ENCODE measurements around the gene METTL25.
A peak's percentile ranks its signal among the peaks of the same experiment; 100 is the strongest.

Gene METTL25

DNA sequence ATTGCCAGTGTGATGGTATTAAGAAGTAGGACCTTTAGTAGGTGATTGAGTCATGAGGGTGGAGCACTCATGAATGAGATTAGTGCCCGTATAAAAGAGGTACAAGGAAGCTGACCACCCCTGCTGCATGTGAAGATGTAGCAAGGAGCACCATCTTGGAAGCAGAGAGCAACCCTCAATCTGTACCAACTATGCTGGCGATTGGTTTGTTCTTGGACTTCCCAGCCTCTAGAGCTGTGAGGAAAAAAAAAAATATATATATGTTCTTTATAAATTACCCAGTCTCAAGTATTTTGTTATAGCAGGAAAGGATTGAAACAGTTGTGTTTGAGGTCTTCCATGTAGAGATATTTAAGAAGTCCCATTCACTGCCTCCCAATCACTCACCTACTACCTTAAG lies 16.9 kb downstream of the METTL25 start:
- H3F3A ChIP-seq (ENCODE audit: insufficient read depth), result no peaks in the 10 kb centered on the region
- TF ChIP-seq, protein P1, sequence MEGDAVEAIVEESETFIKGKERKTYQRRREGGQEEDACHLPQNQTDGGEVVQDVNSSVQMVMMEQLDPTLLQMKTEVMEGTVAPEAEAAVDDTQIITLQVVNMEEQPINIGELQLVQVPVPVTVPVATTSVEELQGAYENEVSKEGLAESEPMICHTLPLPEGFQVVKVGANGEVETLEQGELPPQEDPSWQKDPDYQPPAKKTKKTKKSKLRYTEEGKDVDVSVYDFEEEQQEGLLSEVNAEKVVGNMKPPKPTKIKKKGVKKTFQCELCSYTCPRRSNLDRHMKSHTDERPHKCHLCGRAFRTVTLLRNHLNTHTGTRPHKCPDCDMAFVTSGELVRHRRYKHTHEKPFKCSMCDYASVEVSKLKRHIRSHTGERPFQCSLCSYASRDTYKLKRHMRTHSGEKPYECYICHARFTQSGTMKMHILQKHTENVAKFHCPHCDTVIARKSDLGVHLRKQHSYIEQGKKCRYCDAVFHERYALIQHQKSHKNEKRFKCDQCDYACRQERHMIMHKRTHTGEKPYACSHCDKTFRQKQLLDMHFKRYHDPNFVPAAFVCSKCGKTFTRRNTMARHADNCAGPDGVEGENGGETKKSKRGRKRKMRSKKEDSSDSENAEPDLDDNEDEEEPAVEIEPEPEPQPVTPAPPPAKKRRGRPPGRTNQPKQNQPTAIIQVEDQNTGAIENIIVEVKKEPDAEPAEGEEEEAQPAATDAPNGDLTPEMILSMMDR (IDR thresholded peaks at IDR 0.05; ENCODE audit: insufficient read depth, low read length, poor library complexity, severe bottlenecking), result no peak
- TF ChIP-seq EZH2phosphoT487 (conservative IDR thresholded peaks at IDR 0.05; ENCODE audit: low read length), result no peak
- H3K4me2 ChIP-seq (ENCODE audit: low read depth, low read length, poor library complexity, severe bottlenecking), result no peak overlapping the region
- H2AFZ ChIP-seq (ENCODE audit: low read depth, low read length, severe bottlenecking), result no peak overlapping the region
- H3K9ac ChIP-seq (ENCODE audit: low read length), result no peak overlapping the region
- H3K36me3 ChIP-seq (ENCODE audit: low read length), result no peaks in the 10 kb centered on the region; the same call in 1 of the 2 replicates
- H3K27me3 ChIP-seq (ENCODE audit: low read length), result no peaks in the 10 kb centered on the region
- no peak overlapping the region for H3K27ac ChIP-seq (ENCODE audit: low read depth, low read length)
- H4K20me1 ChIP-seq (ENCODE audit: low read depth, low read length), result no peaks in the 10 kb centered on the region
- H3K9me3 ChIP-seq (ENCODE audit: insufficient read depth, low read length), result peaks cover 6% of the 10 kb centered on the region; the same call in 1 of the 2 replicates
- no peaks in the 10 kb centered on the region for H3K9me2 ChIP-seq (replicated peaks; ENCODE audit: insufficient read depth, low read length)
- H3K79me2 ChIP-seq (ENCODE audit: insufficient read depth, low read length), result no peaks in the 10 kb centered on the region
- no peak overlapping the region for H3K4me3 ChIP-seq (ENCODE audit: insufficient read depth, low read length, poor library complexity, severe bottlenecking)

DNA sequence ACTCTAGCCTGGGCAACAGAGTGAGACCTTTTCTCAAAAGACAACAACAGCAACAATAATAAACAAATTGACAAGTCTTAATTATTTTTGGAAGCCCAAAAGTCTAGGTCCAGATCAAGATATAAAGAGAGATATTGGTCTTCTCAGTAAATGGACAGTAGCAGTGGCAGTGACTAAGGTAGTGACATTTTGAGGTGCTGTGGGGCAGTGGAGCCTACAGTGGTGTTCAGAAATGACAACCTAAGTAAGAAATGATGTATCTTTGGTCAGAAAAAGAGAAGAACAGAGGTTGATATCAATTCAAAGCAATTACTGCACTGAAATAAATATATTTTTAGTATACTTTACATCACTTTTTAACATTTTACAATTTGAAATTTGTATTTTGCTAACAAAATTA lies 20.7 kb downstream of the METTL25 start:
- Histone ChIP-seq H3K9me3 (ENCODE audit: insufficient read depth, low read length) (peaks cover 5% of the 10 kb centered on the region; the same call in 1 of the 2 replicates), H4K20me1 (ENCODE audit: low read depth, low read length) (no peaks in the 10 kb centered on the region), H3K9me2 (replicated peaks; ENCODE audit: insufficient read depth, low read length) (no peaks in the 10 kb centered on the region), H3K27ac (ENCODE audit: low read depth, low read length) (no peak overlapping the region), H3K36me3 (ENCODE audit: low read length) (no peaks in the 10 kb centered on the region; the same call in 1 of the 2 replicates), H3K4me3 (ENCODE audit: insufficient read depth, low read length, poor library complexity, severe bottlenecking) (no peak overlapping the region), H3K27me3 (ENCODE audit: low read length) (no peaks in the 10 kb centered on the region), H3K9ac (ENCODE audit: low read length) (no peak overlapping the region), H2AFZ (ENCODE audit: low read depth, low read length, severe bottlenecking) (no peak overlapping the region), H3F3A (ENCODE audit: insufficient read depth) (no peaks in the 10 kb centered on the region), H3K4me2 (ENCODE audit: low read depth, low read length, poor library complexity, severe bottlenecking) (no peak overlapping the region), H3K79me2 (ENCODE audit: insufficient read depth, low read length) (no peaks in the 10 kb centered on the region)
- TF ChIP-seq EZH2phosphoT487 (conservative IDR thresholded peaks at IDR 0.05; ENCODE audit: low read length), result no peak
- TF ChIP-seq, protein P1 (IDR thresholded peaks at IDR 0.05; ENCODE audit: insufficient read depth, low read length, poor library complexity, severe bottlenecking), result no peak

DNA sequence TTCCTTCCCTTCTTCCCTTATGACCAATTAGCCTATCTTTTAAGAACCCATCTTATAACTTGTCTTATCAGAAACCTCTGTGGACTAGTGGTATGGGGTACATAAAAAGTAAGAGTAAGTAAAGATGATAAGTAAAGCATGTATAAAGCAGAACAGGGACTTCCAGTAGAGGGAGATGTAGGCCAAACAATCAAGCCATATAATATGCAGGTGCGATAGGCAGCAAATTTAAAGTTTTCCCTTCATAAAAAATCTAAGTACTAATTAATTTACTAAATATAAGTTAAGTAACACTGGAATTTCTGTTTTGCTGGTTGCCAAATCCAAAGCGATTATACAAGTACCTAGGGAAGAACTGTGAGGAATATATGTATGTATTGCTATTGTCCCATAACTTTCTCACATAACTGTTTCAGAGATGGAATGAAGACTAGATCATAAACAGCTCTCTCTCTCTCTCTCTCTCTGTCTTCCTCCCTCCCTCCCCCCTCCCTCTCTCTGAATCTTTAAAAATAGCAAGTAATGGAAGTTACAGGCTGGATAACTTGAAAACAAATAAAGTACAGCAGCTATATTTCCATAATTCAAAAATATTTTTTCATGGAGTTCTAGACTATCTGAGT lies 25.7 kb downstream of the METTL25 start:
- no peak overlapping the region for H3K27ac ChIP-seq (ENCODE audit: low read depth, low read length)
- no peak overlapping the region for H3K4me2 ChIP-seq (ENCODE audit: low read depth, low read length, poor library complexity, severe bottlenecking)
- no peaks in the 10 kb centered on the region for H3K79me2 ChIP-seq (ENCODE audit: insufficient read depth, low read length)
- no peaks in the 10 kb centered on the region for H3K27me3 ChIP-seq (ENCODE audit: low read length)
- H3K9me3 ChIP-seq (ENCODE audit: insufficient read depth, low read length), result no peaks in the 10 kb centered on the region
- TF ChIP-seq, protein P1 (IDR thresholded peaks at IDR 0.05; ENCODE audit: insufficient read depth, low read length, poor library complexity, severe bottlenecking), result peak; percentile 62
- TF ChIP-seq EZH2phosphoT487 (conservative IDR thresholded peaks at IDR 0.05; ENCODE audit: low read length), result no peak
- no peak overlapping the region for H2AFZ ChIP-seq (ENCODE audit: low read depth, low read length, severe bottlenecking)
- no peak overlapping the region for H3K4me3 ChIP-seq (ENCODE audit: insufficient read depth, low read length, poor library complexity, severe bottlenecking)
- no peaks in the 10 kb centered on the region for H4K20me1 ChIP-seq (ENCODE audit: low read depth, low read length)
- H3K9me2 ChIP-seq (replicated peaks; ENCODE audit: insufficient read depth, low read length), result no peaks in the 10 kb centered on the region
- H3K9ac ChIP-seq (ENCODE audit: low read length), result no peak overlapping the region
- no peaks in the 10 kb centered on the region for H3F3A ChIP-seq (ENCODE audit: insufficient read depth)
- no peaks in the 10 kb centered on the region for H3K36me3 ChIP-seq (ENCODE audit: low read length)
